Endothelial cell of umbilical vein (primary cell): ENCODE data around the gene RASSF5. TPM values are rescaled to one million over a fixed set of nuclear protein-coding genes. Genes with fewer than 3 reads are reported as not detected.
A peak's percentile ranks its signal among the peaks of the same experiment; 100 is the strongest.

ENCODE experiments used
- BruUV-seq: library from RNA; stranded (reverse); fragments of 400-500 nt; replicated peaks from 2 replicates; lab custom pipeline; 2021; lab: Mats Ljungman, UMichigan
- CTCF ChIA-PET: fragments of 300-600, 350-600 bp; sonication (Branson Sonifier 250); formaldehyde crosslinking; loops from one replicate; lab custom pipeline; 2021; ENCODE audit warnings: antibody characterized with exemption, inconsistent platforms; lab: Charles Lee
- POLR2A ChIA-PET: fragments of 300-600, 350-600 bp; sonication (Branson Sonifier 250); formaldehyde crosslinking; loops from one replicate; lab custom pipeline; 2021; ENCODE audit warnings: antibody characterized with exemption, inconsistent platforms; lab: Charles Lee
- DNase-seq: peaks from one replicate; pipeline ENCODE4 v3.0.0-alpha.2; 2011; ENCODE audit warnings: low read depth, low spot score
- FAIRE-seq: peaks from 2 replicates; lab custom pipeline; 2011; peaks lifted over from hg19 to GRCh38; lab: Jason Lieb, UNC
- H2AFZ ChIP-seq: 2 replicates; pipeline ENCODE4 v1.6.0; 2012; ENCODE audit warnings: low read depth, low read length, control low read depth, inconsistent platforms
- H3K27ac ChIP-seq: 2 replicates; pipeline ENCODE4 v1.5.1; 2011; ENCODE audit warnings: low read depth, mild to moderate bottlenecking, control low read depth, low read length, moderate library complexity; ENCODE audit not compliant: insufficient read depth
- H3K27me3 ChIP-seq, 2 experiments: 2 replicates each; pipeline versions ENCODE4 v1.6.0 to v1.6.1; 2011; ENCODE audit warnings: low read length in 2 of 2, mixed read lengths in 1 of 2; ENCODE audit not compliant: control insufficient read depth in 2 of 2, insufficient read depth in 2 of 2
- H3K36me3 ChIP-seq, 2 experiments: 2 replicates in 1 of 2; 3 replicates in 1 of 2; pipeline ENCODE4 v1.5.1; 2011; ENCODE audit warnings: low read length in 2 of 2, mild to moderate bottlenecking in 1 of 2, moderate library complexity in 1 of 2; ENCODE audit not compliant: control insufficient read depth in 2 of 2, insufficient read depth in 2 of 2; ENCODE audit errors: extremely low read depth in 1 of 2
- H3K4me1 ChIP-seq: 3 replicates; pipeline ENCODE4 v1.5.1; 2011; ENCODE audit warnings: mild to moderate bottlenecking, low read length; ENCODE audit not compliant: control insufficient read depth, insufficient read depth; ENCODE audit errors: extremely low read depth
- H3K4me2 ChIP-seq: 2 replicates; pipeline ENCODE4 v1.6.1; 2011; ENCODE audit warnings: low read length, control low read depth, mixed read lengths; ENCODE audit not compliant: insufficient read depth
- H3K4me3 ChIP-seq, 3 experiments: fragments of 200-600 bp in 1 of 3; sonication (generic), shearing (Covaris generic) in 1 of 3; replicated peaks in 1 of 3; 2 replicates each; pipeline ENCODE4 v1.5.1; 2011 to 2016; ENCODE audit warnings: control low read depth in 3 of 3, low read length in 3 of 3, mild to moderate bottlenecking in 2 of 3, inconsistent platforms in 1 of 3, low read depth in 1 of 3, moderate library complexity in 1 of 3; ENCODE audit not compliant: insufficient read depth in 1 of 3
- H3K79me2 ChIP-seq: 2 replicates; pipeline ENCODE4 v1.6.0; 2012; ENCODE audit warnings: low read length, inconsistent platforms; ENCODE audit not compliant: control insufficient read depth, insufficient read depth
- H3K9ac ChIP-seq: replicated peaks from 2 replicates; pipeline ENCODE3; 2011; ENCODE audit warnings: low read length, control low read depth; ENCODE audit not compliant: insufficient read depth; ENCODE audit errors: extremely low read depth
- H3K9me1 ChIP-seq: replicated peaks from 3 replicates; pipeline ENCODE4 v1.6.0; 2011; ENCODE audit warnings: mild to moderate bottlenecking, low read length; ENCODE audit not compliant: control insufficient read depth, insufficient read depth; ENCODE audit errors: extremely low read depth
- H3K9me3 ChIP-seq: replicated peaks from 2 replicates; pipeline ENCODE4 v1.5.1; 2012; ENCODE audit warnings: low read length, inconsistent platforms; ENCODE audit not compliant: control insufficient read depth, insufficient read depth
- H4K20me1 ChIP-seq: replicated peaks from 2 replicates; pipeline ENCODE3; 2011; ENCODE audit warnings: mild to moderate bottlenecking, low read length; ENCODE audit not compliant: control insufficient read depth, insufficient read depth; ENCODE audit errors: extremely low read depth
- CTCF ChIP-seq, 2 donors: IDR thresholded peaks; 1 replicate in 1 of 2; 2 replicates in 1 of 2; pipeline ENCODE4 v1.5.1; 2011; ENCODE audit warnings: low read length in 2 of 2, mild to moderate bottlenecking in 2 of 2, moderate library complexity in 2 of 2, control low read depth in 1 of 2, inconsistent platforms in 1 of 2, low read depth in 1 of 2; ENCODE audit not compliant: insufficient read depth in 1 of 2; ENCODE audit errors: extremely low read depth in 1 of 2
- EZH2 ChIP-seq: IDR thresholded peaks from 2 replicates; pipeline ENCODE4 v1.6.1; 2012; ENCODE audit warnings: borderline replicate concordance, low read depth, mild to moderate bottlenecking, moderate library complexity, low read length, inconsistent platforms; ENCODE audit not compliant: severe bottlenecking
- FOS ChIP-seq: IDR thresholded peaks from 2 replicates; pipeline ENCODE4 v1.6.1; 2011; ENCODE audit warnings: mild to moderate bottlenecking, low read length, moderate library complexity, borderline replicate concordance; ENCODE audit not compliant: insufficient read depth
- GATA2 ChIP-seq: IDR thresholded peaks from 2 replicates; pipeline ENCODE4 v1.7.0; 2011; ENCODE audit warnings: low read depth, mild to moderate bottlenecking, moderate library complexity, mixed read lengths, low read length; ENCODE audit not compliant: insufficient read length, insufficient read depth
- JUN ChIP-seq: IDR thresholded peaks from 2 replicates; pipeline ENCODE4 v1.6.1; 2011; ENCODE audit warnings: borderline replicate concordance, low read depth; ENCODE audit not compliant: insufficient read length, insufficient read depth
- MAX ChIP-seq: IDR thresholded peaks from 2 replicates; pipeline ENCODE4 v1.6.1; 2011; ENCODE audit not compliant: insufficient read depth, insufficient read length
- MYC ChIP-seq: IDR thresholded peaks from one replicate; pipeline ENCODE4 v1.6.1; 2011; ENCODE audit warnings: mild to moderate bottlenecking, low read depth, low read length
- POLR2A ChIP-seq: IDR thresholded peaks from 2 replicates; pipeline ENCODE4 v1.6.1; 2012; ENCODE audit warnings: low read depth, mild to moderate bottlenecking, control low read depth, low read length
- POLR2AphosphoS5 ChIP-seq: IDR thresholded peaks from 2 replicates; pipeline ENCODE4 v1.6.1; 2012; ENCODE audit warnings: low read depth, mild to moderate bottlenecking, control low read depth, low read length, moderate library complexity; ENCODE audit not compliant: insufficient read depth
- dilution Hi-C: fragments of 300-500 bp; cut with MboI; formaldehyde crosslinking; loops from one replicate; pipeline ENCODE4 v1.15.0; 2019; ENCODE audit warnings: low sequenced_read_pairs; ENCODE audit not compliant: extremely low pct_ligation_motif_present
- intact Hi-C: fragments of 100-400 bp; cut with micrococcal nuclease; formaldehyde crosslinking; loops from one replicate; pipeline ENCODE4 v1.10.0; 2022
- polyA plus RNA-seq, 4 experiments: library from polyadenylated mRNA; depleted of rRNA in 3 of 4; stranded (reverse) in 3 of 4; unstranded in 1 of 4; fragments of >200 nt; gene quantifications; 2 replicates each; pipeline versions ENCODE4 v1.2.1 to v1.2.3, GENCODE V29; 2011 to 2012; ENCODE audit warnings: missing spikeins in 1 of 4
- total RNA-seq: library from RNA; stranded (reverse); gene quantifications from 2 replicates; pipeline ENCODE4 v1.2.3, GENCODE V29; 2021

Gene RASSF5
- total and polyA plus RNA-seq, 2 donors (not counting 3 experiments of a cell fraction or from before 2014, with no cell fraction given) = 0.23 to 0.60 TPM

- peaks cover 8 to 11% of the 10 kb centered on the region in 2 experiments for H3K36me3 ChIP-seq
- no peaks in the 10 kb centered on the region for H4K20me1 ChIP-seq
- no peak overlapping the region for H2AFZ ChIP-seq
- dilution Hi-C loops = no loop called here
- ChIA-PET POLR2A (no interaction called here), CTCF (interaction anchor here (0.8 to 1.4 kb wide), 3 partner anchors 13 to 20 kb away, joined by 3 to 11 read pairs (median 4); no protein-coding TSS in a partner anchor)
- H3K79me2 ChIP-seq = no peaks in the 10 kb centered on the region
- no peaks in the 10 kb centered on the region for H3K9me3 ChIP-seq
- no peak overlapping the region for H3K4me3 ChIP-seq
- no TSS peak for BruUV-seq
- H3K27ac ChIP-seq = no peak overlapping the region
- H3K9me1 ChIP-seq = no peaks in the 10 kb centered on the region
- intact Hi-C loops = no loop called here
- FAIRE-seq (no peak), DNase-seq (peak; percentile 41)
- H3K27me3 ChIP-seq = peaks cover 0 to 1% of the 10 kb centered on the region in 2 experiments
- no peak overlapping the region for H3K9ac ChIP-seq
- H3K4me2 ChIP-seq = no peak overlapping the region
- peaks cover 17% of the 10 kb centered on the region for H3K4me1 ChIP-seq
- TF ChIP-seq EZH2 = no peak
- TF ChIP-seq FOS = no peak
- TF ChIP-seq MYC = no peak
- no peak for TF ChIP-seq CTCF (IDR thresholded peaks at IDR 0.05; ENCODE audit: extremely low read depth in 1 of 2, insufficient read depth in 1 of 2, low read depth in 1 of 2, low read length in 2 of 2)
- no peak for TF ChIP-seq MAX
- TF ChIP-seq JUN = no peak
- TF ChIP-seq POLR2AphosphoS5 = no peak
- TF ChIP-seq POLR2A = no peak
- no peak for TF ChIP-seq GATA2
These were observed 42.8 kb upstream of the RASSF5 start for GRCh38 chr1:206464456-206464964.
